HG02763 (cell line): ENCODE results near the gene CHRNG.

Experiments used
- ATAC-seq: cut with Tn5 transposase; IDR thresholded peaks from one replicate; pipeline ENCODE4 v1.9.1; 2021; ENCODE audit warnings: mild to moderate bottlenecking, moderate library complexity; ENCODE audit not compliant: unreplicated experiment

Gene CHRNG, protein sequence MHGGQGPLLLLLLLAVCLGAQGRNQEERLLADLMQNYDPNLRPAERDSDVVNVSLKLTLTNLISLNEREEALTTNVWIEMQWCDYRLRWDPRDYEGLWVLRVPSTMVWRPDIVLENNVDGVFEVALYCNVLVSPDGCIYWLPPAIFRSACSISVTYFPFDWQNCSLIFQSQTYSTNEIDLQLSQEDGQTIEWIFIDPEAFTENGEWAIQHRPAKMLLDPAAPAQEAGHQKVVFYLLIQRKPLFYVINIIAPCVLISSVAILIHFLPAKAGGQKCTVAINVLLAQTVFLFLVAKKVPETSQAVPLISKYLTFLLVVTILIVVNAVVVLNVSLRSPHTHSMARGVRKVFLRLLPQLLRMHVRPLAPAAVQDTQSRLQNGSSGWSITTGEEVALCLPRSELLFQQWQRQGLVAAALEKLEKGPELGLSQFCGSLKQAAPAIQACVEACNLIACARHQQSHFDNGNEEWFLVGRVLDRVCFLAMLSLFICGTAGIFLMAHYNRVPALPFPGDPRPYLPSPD

DNA sequence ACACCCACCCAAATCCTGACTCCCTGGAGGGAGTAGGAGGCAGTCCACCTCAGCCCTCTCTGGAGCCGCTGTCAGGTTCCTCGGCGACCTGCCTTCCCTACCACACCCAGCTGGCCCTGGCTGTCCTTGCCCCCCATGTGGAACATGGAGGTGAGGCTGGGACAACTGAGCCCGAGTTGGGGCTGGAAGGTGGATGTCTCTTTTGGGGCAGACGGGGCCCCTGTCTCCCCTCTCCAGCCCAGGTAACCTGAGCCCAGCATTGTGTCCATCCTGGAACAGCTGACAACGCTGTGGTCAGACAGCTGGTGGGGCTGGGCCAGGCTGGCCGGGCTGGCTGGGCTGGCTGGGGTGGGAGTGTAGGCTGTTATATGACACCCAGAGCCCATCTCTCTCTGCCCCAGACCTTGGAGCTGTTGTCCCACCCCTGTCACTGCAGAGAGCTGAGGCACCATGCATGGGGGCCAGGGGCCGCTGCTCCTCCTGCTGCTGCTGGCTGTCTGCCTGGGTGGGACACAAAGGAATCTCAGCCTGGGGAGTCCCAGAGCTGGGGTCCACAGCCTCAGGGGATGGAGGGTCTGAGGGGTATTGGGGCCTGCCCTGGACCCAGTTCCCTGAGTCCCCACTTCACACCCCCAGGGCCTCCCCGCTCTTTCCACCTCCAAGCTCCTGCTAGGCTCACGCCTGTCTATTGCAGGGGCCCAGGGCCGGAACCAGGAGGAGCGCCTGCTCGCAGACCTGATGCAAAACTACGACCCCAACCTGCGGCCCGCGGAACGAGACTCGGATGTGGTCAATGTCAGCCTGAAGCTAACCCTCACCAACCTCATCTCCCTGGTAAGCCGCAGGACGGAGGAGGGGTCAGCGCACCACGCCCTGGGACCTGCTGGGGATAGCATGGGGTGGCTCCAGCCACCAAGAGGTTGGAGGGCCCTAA lies at the start of gene CHRNG:
Gene CHRNG (plus strand): TSS at position 395 of the 934 bp plus-strand sequence. CDS start 56 bp downstream, at position 451.
- no peak for ATAC-seq

GRCh38 chr2:232490221-232491138 lies 49.0 kb upstream of the CHRNG start:
- no peak for ATAC-seq

DNA sequence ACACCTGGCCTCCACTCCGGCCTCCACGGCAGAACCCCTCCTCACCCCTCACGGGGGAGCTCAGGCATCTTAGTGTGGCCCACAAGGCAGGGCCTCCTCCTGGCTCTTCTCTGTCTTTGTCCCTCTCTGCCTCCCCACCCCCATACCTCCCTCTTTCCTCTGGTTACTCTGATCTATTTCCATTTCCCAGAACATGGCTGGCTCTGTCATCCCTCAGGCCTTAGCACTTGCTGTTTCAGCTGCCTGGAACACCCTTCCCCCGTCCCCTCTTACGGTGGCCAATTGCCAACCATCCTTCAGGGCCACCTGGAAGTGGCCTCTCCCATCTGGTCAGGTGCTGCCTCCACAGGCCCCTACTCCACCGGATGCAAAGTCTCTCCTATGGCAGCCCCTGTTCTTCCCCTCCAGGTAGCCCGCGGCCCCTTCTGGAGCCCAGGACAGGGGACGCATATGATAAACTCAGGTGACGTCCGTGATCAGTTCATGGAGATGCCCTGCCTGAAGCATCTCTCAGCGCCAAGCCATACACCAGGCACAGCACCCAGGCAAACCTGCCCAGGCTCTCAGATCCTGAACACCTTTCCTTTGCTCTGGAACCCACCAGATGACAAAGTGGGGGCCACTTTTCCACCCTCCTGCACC lies 48.2 kb upstream of the CHRNG start:
- ATAC-seq, result no peak

DNA sequence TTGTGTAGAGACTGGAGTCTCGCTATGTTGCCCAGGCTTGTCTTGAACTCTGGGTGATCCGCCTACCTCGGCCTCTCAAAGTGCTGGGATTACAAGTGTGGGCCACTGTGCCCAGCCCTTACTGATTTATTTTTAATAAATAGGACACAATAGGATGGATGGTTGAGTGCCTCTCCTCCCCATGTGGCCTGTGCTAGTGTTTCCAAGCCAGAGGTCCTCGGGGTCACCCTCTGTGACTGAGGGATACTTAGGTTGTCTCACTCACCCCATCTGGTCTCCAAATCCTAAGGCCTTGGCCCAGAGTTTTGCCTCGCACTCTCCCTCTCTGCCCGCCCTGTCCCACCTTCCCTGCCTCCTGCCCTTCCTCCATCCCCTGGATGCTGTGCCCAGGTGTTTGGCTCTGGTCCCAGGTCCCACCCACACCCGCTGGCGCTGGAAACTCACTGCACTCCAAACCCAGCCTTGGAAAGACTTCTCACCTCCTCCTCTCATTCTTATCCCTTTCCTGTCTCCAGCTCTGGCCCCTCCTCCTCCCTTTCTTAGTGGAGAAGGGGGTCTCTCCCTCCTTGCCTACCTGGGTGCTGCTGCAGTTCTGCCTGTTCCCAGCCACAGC lies 47.1 kb upstream of the CHRNG start:
- no peak for ATAC-seq

DNA sequence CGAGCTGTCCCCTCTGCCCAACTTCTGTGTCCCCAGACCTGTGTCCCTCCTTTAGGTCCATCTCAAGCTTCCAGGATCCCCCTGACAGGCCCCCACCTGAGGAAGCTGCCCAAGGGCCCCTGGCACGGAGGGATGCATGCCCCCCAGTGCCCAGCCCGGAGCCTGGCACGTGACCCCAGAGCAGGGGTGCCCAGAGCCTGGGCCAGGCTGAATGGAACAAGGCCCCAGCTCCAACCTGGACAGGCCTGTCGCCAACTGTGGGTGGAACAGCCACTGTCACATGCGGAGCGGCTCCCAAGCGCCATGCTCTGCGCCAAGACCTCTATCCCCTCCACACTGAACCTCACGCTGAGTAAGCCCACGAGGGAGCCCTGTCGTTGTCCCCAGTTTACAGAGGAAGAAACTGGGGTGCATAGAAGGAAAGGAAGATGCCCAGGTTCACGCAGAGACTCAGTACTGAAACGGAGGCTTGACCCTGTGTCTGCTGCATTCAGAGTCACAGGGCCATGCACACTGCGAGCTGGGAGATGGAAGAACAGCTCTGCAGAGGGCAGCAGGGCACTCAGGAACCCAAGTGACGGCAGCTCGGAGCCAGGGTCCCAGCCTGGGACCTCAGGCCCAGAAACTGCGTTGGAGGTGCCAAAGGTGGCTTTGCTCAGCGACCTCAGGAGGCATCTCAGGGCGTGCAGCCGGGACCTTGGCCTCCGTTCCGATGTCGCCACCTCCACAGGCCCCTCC lies 46.4 kb upstream of the CHRNG start:
- ATAC-seq, result no peak

- no peak for ATAC-seq
Measured at GRCh38 chr2:232493701-232494474, 45.6 kb upstream of the CHRNG start.

- ATAC-seq, result no peak
Measured at GRCh38 chr2:232494542-232494941, 45.0 kb upstream of the CHRNG start.

DNA sequence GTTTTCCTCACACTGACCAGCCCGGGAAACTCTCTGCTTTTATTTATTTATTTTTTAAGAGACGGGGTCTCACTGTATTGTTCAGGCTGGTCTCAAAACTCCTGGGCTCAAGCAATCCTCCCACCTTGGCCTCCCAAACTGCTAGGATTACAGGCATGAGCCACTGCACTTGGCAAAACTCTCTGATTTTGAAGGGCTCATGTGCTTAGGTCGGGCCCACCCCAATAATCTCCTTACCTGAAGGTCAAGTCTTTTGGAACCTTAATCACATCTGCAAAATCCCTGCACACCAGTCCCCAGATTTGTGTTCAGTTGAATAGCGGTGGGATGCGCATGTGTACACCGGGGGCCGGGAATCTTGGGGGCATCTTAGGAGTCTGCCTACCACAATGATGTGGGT lies 44.2 kb upstream of the CHRNG start:
- no peak for ATAC-seq

DNA sequence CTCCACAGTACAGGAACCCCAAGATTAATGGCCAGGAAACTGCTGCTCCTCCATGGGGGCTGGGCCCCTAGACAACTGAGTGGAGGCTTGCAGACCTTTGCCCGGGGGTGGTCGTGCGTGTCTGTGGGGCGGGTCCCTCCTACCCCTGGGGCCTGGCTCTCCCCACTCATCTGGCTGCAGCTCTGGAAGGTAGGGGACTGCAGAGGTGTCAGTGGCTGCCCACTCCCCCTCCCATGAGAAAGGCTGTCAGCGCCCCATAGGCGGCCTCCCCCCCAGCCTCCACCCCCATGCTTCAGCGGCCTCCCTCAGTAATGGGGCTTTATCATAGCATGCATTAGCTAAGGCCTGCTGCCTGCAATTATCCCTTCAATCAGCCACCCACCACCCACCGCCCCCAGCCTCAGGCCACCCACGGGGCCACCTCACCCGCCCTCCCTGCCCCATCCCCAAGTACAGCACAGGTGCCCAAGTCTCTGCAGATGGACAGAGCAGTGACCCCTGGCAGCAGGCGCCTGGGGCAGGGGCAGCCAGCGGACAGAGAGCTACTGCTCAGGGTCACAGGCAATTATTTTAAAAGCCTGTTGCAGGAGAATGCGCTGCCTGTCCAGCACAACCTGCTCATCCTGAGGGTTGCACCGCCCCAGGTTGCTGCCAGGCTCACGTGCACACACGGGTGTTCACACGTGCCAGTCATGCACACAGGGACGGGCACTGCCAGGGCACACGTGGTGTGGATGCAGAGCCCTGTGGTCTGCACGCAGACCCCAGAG lies 42.8 kb upstream of the CHRNG start:
- no peak for ATAC-seq

DNA sequence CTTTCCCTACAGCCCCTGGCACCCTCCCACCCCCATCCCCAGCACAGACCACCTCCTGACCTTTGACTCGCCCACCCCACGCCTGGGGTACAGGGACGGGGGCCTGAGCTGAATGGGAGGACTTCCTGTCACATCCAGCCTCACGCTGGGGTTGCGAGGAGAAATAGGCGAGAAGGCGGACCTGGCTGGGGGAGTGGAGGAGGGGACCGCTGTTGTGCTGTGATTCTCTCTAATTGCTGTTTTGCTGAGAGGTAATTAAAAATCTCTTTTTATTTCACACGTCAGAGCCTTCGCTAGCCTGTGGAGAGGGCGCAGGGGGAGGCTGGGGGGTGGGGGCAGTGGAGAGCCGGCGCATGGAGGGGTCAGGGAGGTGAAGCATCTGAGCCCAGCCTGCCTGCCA lies 42.1 kb upstream of the CHRNG start:
- ATAC-seq, result no peak

GRCh38 chr2:232498452-232498851 lies 41.0 kb upstream of the CHRNG start:
- no peak for ATAC-seq

DNA sequence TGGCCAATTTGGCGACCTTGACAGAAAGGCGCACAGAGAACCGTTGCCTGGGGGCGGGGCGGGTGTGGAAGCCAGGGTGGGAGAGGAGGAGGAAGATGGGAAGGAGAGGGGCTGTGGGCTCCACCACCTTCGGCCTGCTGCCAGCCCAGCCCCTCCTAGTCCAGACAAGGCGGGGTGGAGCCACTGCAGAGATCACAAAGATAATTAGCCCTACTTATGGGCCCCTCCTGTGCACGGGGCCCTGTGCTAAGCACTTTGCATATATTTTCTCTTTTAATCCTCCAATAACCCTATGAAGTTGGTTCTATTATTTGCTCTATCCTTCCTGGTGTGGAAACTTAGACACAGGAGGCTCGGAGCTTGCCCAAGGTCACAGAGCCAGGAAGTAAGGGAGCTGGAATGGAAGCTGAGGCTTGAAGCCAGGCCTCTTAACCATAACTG lies 38.1 kb upstream of the CHRNG start:
- no peak for ATAC-seq

- ATAC-seq, result no peak
Measured at GRCh38 chr2:232501794-232502390, 37.6 kb upstream of the CHRNG start.

DNA sequence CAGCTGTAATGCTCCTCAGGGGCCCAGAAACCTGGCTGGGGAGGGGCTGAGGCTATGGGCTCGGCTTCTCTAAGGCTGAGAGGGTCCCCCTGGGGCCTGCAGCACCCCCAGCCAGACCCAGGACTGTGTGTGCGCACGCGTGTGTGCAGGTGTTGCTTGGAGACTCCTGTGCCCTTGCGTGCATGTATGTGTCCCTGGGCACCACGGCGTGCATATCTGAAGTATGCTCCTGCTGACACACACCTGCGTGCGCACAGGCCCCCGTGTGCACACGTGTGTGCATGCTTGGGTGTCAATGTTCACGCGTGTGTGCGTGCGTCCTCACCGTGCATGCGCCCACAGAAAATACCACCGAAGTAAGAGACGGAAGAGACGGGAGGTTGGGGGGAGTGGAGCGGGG lies 37.0 kb upstream of the CHRNG start:
- ATAC-seq, result no peak

GRCh38 chr2:232502911-232503808 lies 36.3 kb upstream of the CHRNG start:
- ATAC-seq, result no peak

GRCh38 chr2:232503809-232504323 lies 35.6 kb upstream of the CHRNG start:
- ATAC-seq, result no peak
